DND-41 (cell line): ENCODE measurements around the gene WRAP73.

Source experiments
- ATAC-seq: fragments of 200-7000 bp; cut with Tn5 transposase; 3 replicates; pipeline ENCODE4 v1.9.1; 2021; ENCODE audit warnings: low read depth; ENCODE audit not compliant: insufficient read depth
- DNase-seq: peaks from one replicate; pipeline ENCODE4 v3.0.0-alpha.2; 2020
- H2AFZ ChIP-seq: 2 replicates; pipeline ENCODE4 v1.6.0; 2012; ENCODE audit warnings: low read depth, low read length
- H3K27ac ChIP-seq: 2 replicates; pipeline ENCODE4 v1.5.1; 2012; ENCODE audit warnings: low read length, inconsistent platforms
- H3K27me3 ChIP-seq: fragments of 200-600 bp; sonication (generic); 2 replicates; pipeline ENCODE4 v1.6.0; 2012; ENCODE audit warnings: low read length, mild to moderate bottlenecking, inconsistent platforms; ENCODE audit not compliant: insufficient read depth, poor library complexity
- H3K36me3 ChIP-seq: 2 replicates; pipeline ENCODE4 v1.5.1; 2012; ENCODE audit warnings: low read length, inconsistent platforms; ENCODE audit not compliant: insufficient read depth
- H3K4me1 ChIP-seq: 2 replicates; pipeline ENCODE4 v1.5.1; 2012; ENCODE audit warnings: mild to moderate bottlenecking, low read length; ENCODE audit not compliant: insufficient read depth
- H3K4me2 ChIP-seq: 2 replicates; pipeline ENCODE4 v1.6.0; 2012; ENCODE audit warnings: mild to moderate bottlenecking, moderate library complexity, low read length, inconsistent platforms; ENCODE audit not compliant: insufficient read depth
- H3K4me3 ChIP-seq, 2 experiments: fragments of 200-600 bp in 1 of 2; shearing (Covaris generic) in 1 of 2; 2 replicates each; pipeline ENCODE4 v1.5.1; 2012 to 2016; ENCODE audit warnings: inconsistent platforms in 2 of 2, low read length in 2 of 2, mild to moderate bottlenecking in 2 of 2, low read depth in 1 of 2, moderate library complexity in 1 of 2
- H3K79me2 ChIP-seq: 2 replicates; pipeline ENCODE4 v1.6.0; 2012; ENCODE audit warnings: low read length, inconsistent platforms; ENCODE audit not compliant: insufficient read depth
- H3K9ac ChIP-seq: 2 replicates; pipeline ENCODE4 v1.6.0; 2012; ENCODE audit warnings: low read depth, mild to moderate bottlenecking, inconsistent platforms, low read length, moderate library complexity
- H3K9me3 ChIP-seq: 2 replicates; pipeline ENCODE4 v1.5.1; 2012; ENCODE audit warnings: low read length, moderate library complexity, mild to moderate bottlenecking, inconsistent platforms; ENCODE audit not compliant: insufficient read depth, severe bottlenecking
- H4K20me1 ChIP-seq: 2 replicates; pipeline ENCODE4 v1.6.0; 2012; ENCODE audit warnings: low read length; ENCODE audit not compliant: insufficient read depth
- CTCF ChIP-seq: IDR thresholded peaks from 2 replicates; pipeline ENCODE4 v1.5.1; 2012; ENCODE audit warnings: borderline replicate concordance, low read length, moderate library complexity, mild to moderate bottlenecking; ENCODE audit not compliant: poor library complexity, severe bottlenecking; ENCODE audit errors: extremely low read depth
- EZH2 ChIP-seq: IDR thresholded peaks from 3 replicates; pipeline ENCODE4 v1.6.1; 2012; ENCODE audit warnings: borderline replicate concordance, low read depth, mild to moderate bottlenecking, moderate library complexity, low read length, inconsistent platforms; ENCODE audit not compliant: severe bottlenecking

The WRAP73 gene

GRCh38 chr1:3697810-3698209, 47.9 kb upstream of the WRAP73 start:
- Histone ChIP-seq H3K9ac (no peak overlapping the region), H2AFZ (no peak overlapping the region), H3K27ac (no peak overlapping the region), H3K4me3 (no peak overlapping the region), H3K4me1 (no peaks in the 10 kb centered on the region), H4K20me1 (peaks cover 55% of the 10 kb centered on the region; the same call in 1 of the 2 replicates), H3K79me2 (no peaks in the 10 kb centered on the region), H3K36me3 (no peaks in the 10 kb centered on the region; the same call in none of the 2 replicates), H3K4me2 (no peak overlapping the region), H3K9me3 (no peaks in the 10 kb centered on the region), H3K27me3 (no peaks in the 10 kb centered on the region)
- ATAC-seq, result no peak
- no peak for TF ChIP-seq EZH2
- no peak for TF ChIP-seq CTCF
- DNase-seq, result no peak

DNA sequence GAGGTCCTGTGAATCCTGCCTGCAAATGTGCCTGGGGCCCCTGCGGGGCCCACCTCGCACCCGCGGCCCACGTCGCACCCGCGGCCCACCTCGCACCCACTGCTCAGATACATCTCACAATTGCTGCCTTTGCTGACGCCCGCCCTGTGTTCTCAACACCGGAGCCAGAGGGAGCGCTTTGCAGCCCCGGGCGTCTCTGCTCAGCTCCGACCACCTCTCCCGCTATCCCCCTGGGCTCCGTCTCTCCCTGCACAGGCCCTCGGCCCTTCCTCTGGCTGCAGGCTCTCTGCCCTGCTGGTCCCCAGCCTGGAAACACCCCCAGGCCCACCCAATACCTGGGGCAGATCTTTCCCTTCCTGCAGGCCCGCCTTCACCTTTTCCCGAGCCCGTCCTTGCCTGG, 47.2 kb upstream of the WRAP73 start:
- DNase-seq, result no peak
- no peaks in the 10 kb centered on the region for H3K4me1 ChIP-seq
- H3K27me3 ChIP-seq, result no peaks in the 10 kb centered on the region
- ATAC-seq, result no peak
- H4K20me1 ChIP-seq, result peaks cover 60% of the 10 kb centered on the region; the same call in 1 of the 2 replicates
- H3K36me3 ChIP-seq, result no peaks in the 10 kb centered on the region; the same call in none of the 2 replicates
- H3K9ac ChIP-seq, result no peak overlapping the region
- no peak overlapping the region for H3K4me2 ChIP-seq
- H3K79me2 ChIP-seq, result no peaks in the 10 kb centered on the region
- TF ChIP-seq CTCF (no peak), EZH2 (no peak)
- H3K4me3 ChIP-seq, result no peak overlapping the region
- no peaks in the 10 kb centered on the region for H3K9me3 ChIP-seq
- no peak overlapping the region for H3K27ac ChIP-seq
- no peak overlapping the region for H2AFZ ChIP-seq

GRCh38 chr1:3696689-3697088, 46.8 kb upstream of the WRAP73 start:
- no peaks in the 10 kb centered on the region for H3K79me2 ChIP-seq
- no peak overlapping the region for H3K9ac ChIP-seq
- TF ChIP-seq CTCF (no peak), EZH2 (no peak)
- H4K20me1 ChIP-seq, result peaks cover 62% of the 10 kb centered on the region
- DNase-seq, result no peak
- H3K4me1 ChIP-seq, result no peaks in the 10 kb centered on the region
- no peaks in the 10 kb centered on the region for H3K27me3 ChIP-seq
- no peak for ATAC-seq
- H3K27ac ChIP-seq, result no peak overlapping the region
- H3K4me3 ChIP-seq, result no peak overlapping the region
- H3K4me2 ChIP-seq, result no peak overlapping the region
- no peaks in the 10 kb centered on the region for H3K9me3 ChIP-seq
- H3K36me3 ChIP-seq, result no peaks in the 10 kb centered on the region; the same call in none of the 2 replicates
- no peak overlapping the region for H2AFZ ChIP-seq
